Measurements from ENCODE around the gene ARHGEF18. TPM values are rescaled to one million over a fixed set of nuclear protein-coding genes. Genes with fewer than 3 reads are reported as not detected.

The ARHGEF18 gene
- total RNA-seq, 1 experiment from 2014 or later = 38.3 TPM

DNA sequence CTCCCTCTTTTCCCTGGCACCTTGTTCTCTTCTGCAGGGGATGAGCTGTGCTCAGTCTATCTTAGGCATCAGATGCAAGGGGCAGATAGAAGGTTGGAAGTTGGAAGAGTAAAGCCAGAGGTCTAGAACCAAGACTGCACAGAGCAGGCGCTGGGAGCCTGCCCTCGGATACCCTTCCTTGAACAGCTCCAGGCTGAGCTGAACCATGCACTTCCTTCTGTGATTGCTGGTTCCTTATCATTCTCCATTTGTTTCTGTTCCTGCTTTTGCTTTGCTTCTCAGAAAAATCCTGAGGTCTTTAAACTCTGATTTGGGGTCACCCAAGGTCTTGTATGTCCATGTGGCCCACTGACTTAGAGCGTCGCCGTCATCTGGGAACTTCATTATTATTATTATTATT, 36.3 kb downstream of the ARHGEF18 start:
- H3T11ph ChIP-seq (ENCODE audit: low read length) = no peak overlapping the region
- WGBS (ENCODE audit: extremely low coverage, insufficient read length, low lambda C conversion rate) = no CpG with 5 or more reads among the region's 5 CpGs
- no peaks in the 10 kb centered on the region for H3K27me3 ChIP-seq (ENCODE audit: insufficient read depth, low read length)
- no peak overlapping the region for H3K4ac ChIP-seq (ENCODE audit: low read depth, low read length)
- Mint-ChIP-seq H3K4me3 (no peak overlapping the region), H3K27me3 (ENCODE audit: low read depth) (no peaks in the 10 kb centered on the region; the same call in 1 of the 2 replicates), H3K27ac (no peak overlapping the region), H3K36me3 (ENCODE audit: insufficient read depth in 1 of 3, low read depth in 3 of 3) (no peaks in the 10 kb centered on the region; a peak in 1 of 7 replicates), H3K4me1 (peaks cover 11 to 22% of the 10 kb centered on the region in 2 experiments), H3K9me3 (no peaks in the 10 kb centered on the region)
- no peaks in the 10 kb centered on the region for H3K9me3 ChIP-seq (ENCODE audit: control insufficient read depth, low read depth, low read length)
- H3K4me2 ChIP-seq (ENCODE audit: insufficient read depth, insufficient read length, low read length) = no peak overlapping the region
- H2BK120ac ChIP-seq (ENCODE audit: low read depth, low read length, poor library complexity, severe bottlenecking) = no peak overlapping the region
- H3K23ac ChIP-seq (ENCODE audit: insufficient read length, low read depth, low read length) = no peak overlapping the region
- H4K8ac ChIP-seq (replicated peaks; ENCODE audit: insufficient read length, low read depth, low read length) = no peak overlapping the region
- H3K79me1 ChIP-seq (ENCODE audit: insufficient read depth, low read depth, low read length, poor library complexity, severe bottlenecking) = no peaks in the 10 kb centered on the region
- H3K18ac ChIP-seq (ENCODE audit: insufficient read length, low read depth, low read length) = no peak overlapping the region
- H2AFZ ChIP-seq (ENCODE audit: low read length) = no peak overlapping the region
- H3K14ac ChIP-seq (ENCODE audit: insufficient read depth, low read length) = no peak overlapping the region
- H3K9ac ChIP-seq (ENCODE audit: extremely low read depth, insufficient read length, low read length) = no peak overlapping the region
- no peak overlapping the region for H2BK15ac ChIP-seq (ENCODE audit: low read depth, low read length)
- H4K5ac ChIP-seq (ENCODE audit: insufficient read length, low read depth, low read length) = no peak overlapping the region
- no peak overlapping the region for H3K27ac ChIP-seq (ENCODE audit: insufficient read length, low read depth, low read length)
- TF ChIP-seq, protein P1, sequence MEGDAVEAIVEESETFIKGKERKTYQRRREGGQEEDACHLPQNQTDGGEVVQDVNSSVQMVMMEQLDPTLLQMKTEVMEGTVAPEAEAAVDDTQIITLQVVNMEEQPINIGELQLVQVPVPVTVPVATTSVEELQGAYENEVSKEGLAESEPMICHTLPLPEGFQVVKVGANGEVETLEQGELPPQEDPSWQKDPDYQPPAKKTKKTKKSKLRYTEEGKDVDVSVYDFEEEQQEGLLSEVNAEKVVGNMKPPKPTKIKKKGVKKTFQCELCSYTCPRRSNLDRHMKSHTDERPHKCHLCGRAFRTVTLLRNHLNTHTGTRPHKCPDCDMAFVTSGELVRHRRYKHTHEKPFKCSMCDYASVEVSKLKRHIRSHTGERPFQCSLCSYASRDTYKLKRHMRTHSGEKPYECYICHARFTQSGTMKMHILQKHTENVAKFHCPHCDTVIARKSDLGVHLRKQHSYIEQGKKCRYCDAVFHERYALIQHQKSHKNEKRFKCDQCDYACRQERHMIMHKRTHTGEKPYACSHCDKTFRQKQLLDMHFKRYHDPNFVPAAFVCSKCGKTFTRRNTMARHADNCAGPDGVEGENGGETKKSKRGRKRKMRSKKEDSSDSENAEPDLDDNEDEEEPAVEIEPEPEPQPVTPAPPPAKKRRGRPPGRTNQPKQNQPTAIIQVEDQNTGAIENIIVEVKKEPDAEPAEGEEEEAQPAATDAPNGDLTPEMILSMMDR (conservative IDR thresholded peaks at IDR 0.05) = no peak
- H4K20me1 ChIP-seq (ENCODE audit: control insufficient read depth, insufficient read depth, insufficient read length) = no peaks in the 10 kb centered on the region
- no peaks in the 10 kb centered on the region for H3K79me2 ChIP-seq (ENCODE audit: insufficient read depth, low read length)
- no peak overlapping the region for H2BK20ac ChIP-seq (ENCODE audit: low read depth, low read length, poor library complexity, severe bottlenecking)
- DNase-seq = no peak
- no peak overlapping the region for H2AK5ac ChIP-seq (ENCODE audit: insufficient read length, low read length)
- no peaks in the 10 kb centered on the region for H3K23me2 ChIP-seq (ENCODE audit: insufficient read length, low read depth, low read length, poor library complexity, severe bottlenecking)
- no peaks in the 10 kb centered on the region for H3K4me1 ChIP-seq (ENCODE audit: insufficient read depth, low read length)
- H4K91ac ChIP-seq (ENCODE audit: insufficient read length, low read depth, low read length) = no peak overlapping the region
- H2BK5ac ChIP-seq (ENCODE audit: insufficient read length, low read length) = no peak overlapping the region
- no peak overlapping the region for H2BK12ac ChIP-seq (ENCODE audit: insufficient read length, low read depth, low read length)
- H3K56ac ChIP-seq (ENCODE audit: insufficient read length, low read depth, low read length) = no peak overlapping the region

Measured in H9 (cell line).